ENCODE data around the gene SH3GL1. TPM values are rescaled to one million over a fixed set of nuclear protein-coding genes. Genes with fewer than 3 reads are reported as not detected.

Gene SH3GL1
- total RNA-seq, 2 experiments from 2014 or later: 39.3 to 40.9 TPM

DNA sequence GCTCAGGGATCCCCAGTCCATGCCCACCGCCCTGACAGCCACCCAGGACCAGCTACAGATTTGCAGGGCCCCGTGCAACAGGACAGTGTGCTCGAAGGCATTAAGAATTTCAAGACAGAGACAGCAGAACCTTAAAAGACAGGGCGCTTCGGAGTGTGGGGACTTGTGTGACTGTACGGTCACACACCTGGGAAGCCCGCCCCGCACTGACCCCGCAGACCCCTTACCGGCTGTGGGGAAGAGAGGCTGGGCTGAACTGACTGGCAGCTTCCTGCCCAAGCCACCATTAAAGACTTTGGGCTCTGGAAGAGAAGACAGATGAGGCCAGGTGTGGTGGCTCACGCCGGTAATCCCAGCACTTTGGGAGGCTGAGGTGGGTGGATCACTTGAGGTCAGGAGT lies 76.1 kb downstream of the SH3GL1 start:
- DNase-seq: no peak

DNA sequence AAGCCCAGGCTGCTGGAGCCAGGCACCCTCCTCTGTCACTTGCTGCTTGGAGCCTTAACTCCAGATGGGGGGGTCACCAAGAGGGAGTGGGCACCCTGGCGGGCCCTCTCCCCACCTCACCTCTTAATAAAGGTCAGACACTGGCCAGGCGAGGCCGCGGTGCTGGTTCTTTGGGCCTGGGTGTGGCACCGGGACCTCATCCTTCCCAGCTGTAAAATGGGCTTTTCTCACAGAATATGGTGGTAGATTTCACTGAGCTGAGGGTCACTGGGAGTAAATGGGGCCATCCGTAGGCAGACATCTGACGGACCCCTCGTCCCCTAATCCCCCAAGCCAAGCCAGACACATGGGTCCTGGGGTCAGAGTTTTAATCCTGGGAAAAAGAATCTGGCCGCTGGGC lies 76.7 kb downstream of the SH3GL1 start:
- intact Hi-C loops (cut with DNase I, micrococcal nuclease): no loop called here
- ATAC-seq (ENCODE audit: poor library complexity): no peak
- no peak overlapping the region for H3K27ac Mint-ChIP-seq
- no peak for DNase-seq
- H3K27ac ChIP-seq (ENCODE audit: low read depth in 1 of 2, low read length in 2 of 2): no peak overlapping the region
- H3K36me3 ChIP-seq (ENCODE audit: insufficient read depth, low read length): no peaks in the 10 kb centered on the region
- H3K27me3 ChIP-seq (ENCODE audit: control insufficient read depth in 1 of 2, insufficient read depth in 2 of 2, low read length in 2 of 2): no peaks in the 10 kb centered on the region
- TF ChIP-seq, protein P1, sequence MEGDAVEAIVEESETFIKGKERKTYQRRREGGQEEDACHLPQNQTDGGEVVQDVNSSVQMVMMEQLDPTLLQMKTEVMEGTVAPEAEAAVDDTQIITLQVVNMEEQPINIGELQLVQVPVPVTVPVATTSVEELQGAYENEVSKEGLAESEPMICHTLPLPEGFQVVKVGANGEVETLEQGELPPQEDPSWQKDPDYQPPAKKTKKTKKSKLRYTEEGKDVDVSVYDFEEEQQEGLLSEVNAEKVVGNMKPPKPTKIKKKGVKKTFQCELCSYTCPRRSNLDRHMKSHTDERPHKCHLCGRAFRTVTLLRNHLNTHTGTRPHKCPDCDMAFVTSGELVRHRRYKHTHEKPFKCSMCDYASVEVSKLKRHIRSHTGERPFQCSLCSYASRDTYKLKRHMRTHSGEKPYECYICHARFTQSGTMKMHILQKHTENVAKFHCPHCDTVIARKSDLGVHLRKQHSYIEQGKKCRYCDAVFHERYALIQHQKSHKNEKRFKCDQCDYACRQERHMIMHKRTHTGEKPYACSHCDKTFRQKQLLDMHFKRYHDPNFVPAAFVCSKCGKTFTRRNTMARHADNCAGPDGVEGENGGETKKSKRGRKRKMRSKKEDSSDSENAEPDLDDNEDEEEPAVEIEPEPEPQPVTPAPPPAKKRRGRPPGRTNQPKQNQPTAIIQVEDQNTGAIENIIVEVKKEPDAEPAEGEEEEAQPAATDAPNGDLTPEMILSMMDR (IDR thresholded peaks at IDR 0.05): no peak
- H3K4me3 ChIP-seq (ENCODE audit: low read length): no peak overlapping the region
- H3K9me3 Mint-ChIP-seq: peaks cover 2% of the 10 kb centered on the region
- ChIA-PET CTCF (no interaction called here), POLR2A (interaction anchor here (0.8 kb wide), 1 partner anchor 20 kb away, joined by 3 read pairs; the partner anchor contains the start of gene MPND)
- H3K4me1 Mint-ChIP-seq (ENCODE audit: low read depth): peaks cover 25% of the 10 kb centered on the region
- peaks cover 22% of the 10 kb centered on the region for H3K4me1 ChIP-seq (ENCODE audit: insufficient read depth, low read length)
- no peaks in the 10 kb centered on the region for H3K27me3 Mint-ChIP-seq
- no peak overlapping the region for H3K4me3 Mint-ChIP-seq
- peaks cover 0 to 8% of the 10 kb centered on the region in 2 experiments for H3K9me3 ChIP-seq (ENCODE audit: control insufficient read depth in 1 of 2, insufficient read depth in 1 of 2, low read length in 2 of 2)
- H3K36me3 Mint-ChIP-seq (ENCODE audit: low read depth): peaks cover 4% of the 10 kb centered on the region

More for the DNA sequence above, 76.1 kb downstream of the SH3GL1 start:
- H3K4me1 Mint-ChIP-seq (ENCODE audit: low read depth): peaks cover 25% of the 10 kb centered on the region
- ATAC-seq (ENCODE audit: poor library complexity): no peak
- H3K27ac Mint-ChIP-seq: no peak overlapping the region
- H3K27me3 Mint-ChIP-seq: no peaks in the 10 kb centered on the region
- peaks cover 2% of the 10 kb centered on the region for H3K9me3 Mint-ChIP-seq
- Histone ChIP-seq H3K36me3 (ENCODE audit: insufficient read depth, low read length) (no peaks in the 10 kb centered on the region), H3K27ac (ENCODE audit: low read depth in 1 of 2, low read length in 2 of 2) (no peak overlapping the region), H3K27me3 (ENCODE audit: control insufficient read depth in 1 of 2, insufficient read depth in 2 of 2, low read length in 2 of 2) (no peaks in the 10 kb centered on the region), H3K9me3 (ENCODE audit: control insufficient read depth in 1 of 2, insufficient read depth in 1 of 2, low read length in 2 of 2) (peaks cover 0 to 8% of the 10 kb centered on the region in 2 experiments), H3K4me3 (ENCODE audit: low read length) (no peak overlapping the region), H3K4me1 (ENCODE audit: insufficient read depth, low read length) (peaks cover 28% of the 10 kb centered on the region)
- ChIA-PET CTCF (interaction anchor here (0.9 kb wide), 1 partner anchor 77 kb away, joined by 3 read pairs; the partner anchor contains the start of gene YJU2), POLR2A (no interaction called here)
- TF ChIP-seq, protein P1 (IDR thresholded peaks at IDR 0.05): no peak
- peaks cover 4% of the 10 kb centered on the region for H3K36me3 Mint-ChIP-seq (ENCODE audit: low read depth)
- H3K4me3 Mint-ChIP-seq: no peak overlapping the region
- intact Hi-C loops (cut with DNase I, micrococcal nuclease): no loop called here

DNA sequence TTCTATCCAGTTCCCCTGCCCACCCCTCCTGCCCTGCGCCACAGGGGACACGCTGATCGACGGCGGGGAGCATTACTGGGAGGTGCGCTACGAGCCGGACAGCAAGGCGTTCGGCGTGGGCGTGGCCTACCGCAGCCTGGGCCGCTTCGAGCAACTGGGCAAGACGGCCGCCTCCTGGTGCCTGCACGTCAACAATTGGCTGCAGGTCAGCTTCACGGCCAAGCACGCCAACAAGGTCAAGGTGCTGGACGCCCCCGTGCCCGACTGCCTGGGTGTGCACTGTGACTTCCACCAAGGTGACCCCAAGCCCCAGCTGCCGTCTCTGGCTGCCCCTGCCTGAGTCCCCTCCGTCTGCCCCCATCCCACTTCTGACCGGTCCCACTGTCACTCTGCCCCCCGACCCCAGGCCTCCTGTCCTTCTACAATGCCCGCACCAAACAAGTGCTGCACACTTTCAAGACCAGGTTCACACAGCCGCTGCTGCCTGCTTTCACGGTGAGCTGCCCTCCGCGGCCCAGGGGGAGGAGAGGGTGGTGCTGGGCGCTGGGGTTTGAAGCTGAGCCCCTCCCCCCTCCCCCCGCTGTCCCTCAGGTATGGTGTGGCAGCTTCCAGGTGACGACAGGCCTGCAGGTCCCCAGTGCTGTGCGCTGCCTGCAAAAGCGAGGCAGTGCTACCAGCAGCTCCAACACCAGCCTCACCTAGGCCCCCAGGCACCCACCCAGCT lies 77.2 kb downstream of the SH3GL1 start:
- Mint-ChIP-seq H3K27ac (no peak overlapping the region), H3K36me3 (ENCODE audit: low read depth) (no peaks in the 10 kb centered on the region), H3K4me3 (no peak overlapping the region), H3K27me3 (no peaks in the 10 kb centered on the region), H3K9me3 (peaks cover 2% of the 10 kb centered on the region), H3K4me1 (ENCODE audit: low read depth) (peaks cover 19% of the 10 kb centered on the region)
- Histone ChIP-seq H3K27ac (ENCODE audit: low read depth in 1 of 2, low read length in 2 of 2) (no peak overlapping the region), H3K4me3 (ENCODE audit: low read length) (no peak overlapping the region), H3K27me3 (ENCODE audit: control insufficient read depth in 1 of 2, insufficient read depth in 2 of 2, low read length in 2 of 2) (no peaks in the 10 kb centered on the region), H3K9me3 (ENCODE audit: control insufficient read depth in 1 of 2, insufficient read depth in 1 of 2, low read length in 2 of 2) (peaks cover 0 to 8% of the 10 kb centered on the region in 2 experiments), H3K36me3 (ENCODE audit: insufficient read depth, low read length) (no peaks in the 10 kb centered on the region), H3K4me1 (ENCODE audit: insufficient read depth, low read length) (peaks cover 18% of the 10 kb centered on the region)
- intact Hi-C loops (cut with DNase I, micrococcal nuclease): no loop called here
- no peak for ATAC-seq (ENCODE audit: poor library complexity)
- POLR2A ChIA-PET: interaction anchor here (0.6 to 1.2 kb wide), 3 partner anchors 20 to 30 kb away, joined by 3 to 5 read pairs (median 3); partner anchors contain the start of gene MPND
- TF ChIP-seq, protein P1 (IDR thresholded peaks at IDR 0.05): no peak
- CTCF ChIA-PET: no interaction called here
- DNase-seq: peak in 1 of 14 experiments; percentile 22

Data from CD4-positive, alpha-beta T cell (primary cell).